GM21528 (cell line): ENCODE data around the gene CAPN6.

Experiments
- ATAC-seq: cut with Tn5 transposase; IDR thresholded peaks from one replicate; pipeline ENCODE4 v1.9.1; 2021; ENCODE audit warnings: mild to moderate bottlenecking, moderate library complexity; ENCODE audit not compliant: unreplicated experiment, low FRiP score

CAPN6 gene

GRCh38 chrX:111216293-111216801 is 53.9 kb downstream of the CAPN6 start:
- ATAC-seq, result no peak

- no peak for ATAC-seq
Measured at GRCh38 chrX:111207851-111208250, 62.4 kb downstream of the CAPN6 start.

GRCh38 chrX:111200327-111200726 is 70.0 kb downstream of the CAPN6 start:
- no peak for ATAC-seq

- no peak for ATAC-seq
Measured at GRCh38 chrX:111199505-111199904, 70.8 kb downstream of the CAPN6 start.
